ENCODE data around the gene RABAC1. TPM values are rescaled to one million over a fixed set of nuclear protein-coding genes. Genes with fewer than 3 reads are reported as not detected.
A peak's percentile ranks its signal among the peaks of the same experiment; 100 is the strongest.
"Not testable (repeated sequence)": the region's sequence is repeated elsewhere in the genome, so short reads cannot be mapped to it uniquely, and the experiment has no call there.

Gene RABAC1
- total and polyA plus RNA-seq, 2 experiments from 2014 or later, result 151 to 206 TPM

DNA sequence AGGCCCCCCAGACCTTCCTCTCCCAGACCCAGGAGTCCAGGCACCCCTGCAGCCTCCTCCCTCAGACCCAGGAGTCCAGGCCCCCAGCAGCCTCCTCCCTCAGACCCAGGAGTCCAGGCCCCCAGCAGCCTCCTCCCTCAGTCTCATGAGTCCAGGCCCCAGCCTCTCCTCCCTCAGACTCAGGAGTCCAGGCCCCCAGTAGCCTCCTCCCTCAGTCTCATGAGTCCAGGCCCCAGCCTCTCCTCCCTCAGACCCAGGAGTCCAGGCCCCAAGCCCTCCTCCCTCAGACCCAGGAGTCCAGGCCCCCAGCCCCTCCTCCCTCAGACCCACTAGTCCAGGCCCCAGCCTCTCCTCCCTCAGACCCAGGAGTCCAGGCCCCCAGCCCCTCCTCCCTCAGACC, 19.9 kb downstream of the RABAC1 start:
- H3K9me3 Mint-ChIP-seq; H2AFZ ChIP-seq; H3K27ac Mint-ChIP-seq; H3K79me2 ChIP-seq (replicated peaks; ENCODE audit: insufficient read depth); H3K36me3 ChIP-seq (ENCODE audit: insufficient read depth); H3K27ac ChIP-seq (ENCODE audit: low read depth); H3K4me2 ChIP-seq; H3F3A ChIP-seq (replicated peaks; ENCODE audit: low read depth); H3K36me3 Mint-ChIP-seq (ENCODE audit: low read depth); ATAC-seq; H3K4me3 Mint-ChIP-seq; H3K9me2 ChIP-seq (ENCODE audit: insufficient read depth); DNase-seq (ENCODE audit: low spot score); H3K4me3 ChIP-seq; H3K4me1 ChIP-seq (ENCODE audit: insufficient read depth); H4K20me1 ChIP-seq (replicated peaks; ENCODE audit: insufficient read depth): not testable (repeated sequence)
- peaks cover 78% of the 10 kb centered on the region for H3K27me3 ChIP-seq (ENCODE audit: insufficient read depth)
- H3K27me3 Mint-ChIP-seq (ENCODE audit: insufficient read depth, low read depth, poor library complexity), result peaks cover 39% of the 10 kb centered on the region
- H3K4me1 Mint-ChIP-seq, result peaks cover 15% of the 10 kb centered on the region

DNA sequence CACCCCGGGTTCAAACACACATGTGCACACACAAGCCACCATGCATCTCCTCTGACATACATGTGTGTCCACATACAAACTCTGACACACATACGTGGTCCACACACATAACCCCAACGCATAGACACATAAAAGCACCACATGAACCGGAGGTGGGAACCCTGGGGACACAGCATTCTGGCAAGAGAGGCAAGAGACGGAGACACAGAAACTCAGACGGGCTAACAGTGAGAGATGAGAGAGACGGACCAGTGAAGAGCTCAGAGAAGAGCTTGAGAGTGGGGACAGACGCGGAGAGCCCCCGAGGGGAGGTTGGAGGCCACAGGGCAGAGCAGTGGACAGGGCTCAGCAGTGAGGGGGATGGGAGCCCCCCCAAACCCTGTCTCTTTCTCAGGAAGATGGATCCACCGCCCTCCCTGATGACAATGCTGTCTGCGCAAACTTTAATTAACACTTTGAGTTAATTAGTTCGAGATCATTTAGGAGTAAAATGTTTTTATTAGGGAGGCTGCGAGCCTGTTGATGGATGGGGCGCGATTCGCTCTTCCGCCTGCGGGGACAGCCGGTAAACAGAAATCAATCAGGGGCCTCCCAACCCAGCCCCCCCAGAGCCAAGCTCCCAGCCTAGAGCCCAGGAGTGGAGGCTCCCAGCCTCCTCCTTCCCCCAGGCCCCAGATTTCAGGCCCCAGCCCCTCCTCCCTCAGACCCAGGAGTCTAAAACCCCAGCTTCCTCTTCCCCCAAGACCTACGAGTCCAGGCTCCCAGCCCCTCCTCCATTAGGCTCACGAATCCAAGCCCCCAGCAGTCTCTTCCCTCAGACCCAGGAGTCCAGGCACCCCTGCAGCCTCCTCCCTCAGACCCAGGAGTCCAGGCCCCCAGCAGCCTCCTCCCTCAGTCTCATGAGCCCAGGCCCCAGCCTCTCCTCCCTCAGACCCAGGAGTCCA, 21.3 kb downstream of the RABAC1 start:
- Histone ChIP-seq H3K4me1 (ENCODE audit: insufficient read depth) (peaks cover 5% of the 10 kb centered on the region; the same call in 1 of the 2 replicates), H3K9me2 (ENCODE audit: insufficient read depth) (no peaks in the 10 kb centered on the region), H2AFZ (no peak overlapping the region), H3K4me2 (no peak overlapping the region), H4K20me1 (replicated peaks; ENCODE audit: insufficient read depth) (peaks cover 4% of the 10 kb centered on the region; the same call in 1 of the 2 replicates), H3K79me2 (replicated peaks; ENCODE audit: insufficient read depth) (no peaks in the 10 kb centered on the region), H3K4me3 (no peak overlapping the region), H3F3A (replicated peaks; ENCODE audit: low read depth) (peaks cover 4% of the 10 kb centered on the region; the same call in 1 of the 2 replicates), H3K36me3 (ENCODE audit: insufficient read depth) (no peaks in the 10 kb centered on the region), H3K27ac (ENCODE audit: low read depth) (no peak overlapping the region), H3K27me3 (ENCODE audit: insufficient read depth) (peaks cover 86% of the 10 kb centered on the region)
- Mint-ChIP-seq H3K4me1 (peaks cover 19% of the 10 kb centered on the region), H3K36me3 (ENCODE audit: low read depth) (peaks cover 3% of the 10 kb centered on the region; the same call in 1 of the 3 replicates), H3K9me3 (peaks cover 6% of the 10 kb centered on the region; the same call in 2 of the 3 replicates), H3K27ac (no peak overlapping the region), H3K27me3 (ENCODE audit: insufficient read depth, low read depth, poor library complexity) (peaks cover 53% of the 10 kb centered on the region), H3K4me3 (peak overlapping the region; percentile 45; the same call in 2 of the 3 replicates)
- no peak for ATAC-seq
- peak; percentile 49 for DNase-seq (ENCODE audit: low spot score)
- TF ChIP-seq, protein P1, sequence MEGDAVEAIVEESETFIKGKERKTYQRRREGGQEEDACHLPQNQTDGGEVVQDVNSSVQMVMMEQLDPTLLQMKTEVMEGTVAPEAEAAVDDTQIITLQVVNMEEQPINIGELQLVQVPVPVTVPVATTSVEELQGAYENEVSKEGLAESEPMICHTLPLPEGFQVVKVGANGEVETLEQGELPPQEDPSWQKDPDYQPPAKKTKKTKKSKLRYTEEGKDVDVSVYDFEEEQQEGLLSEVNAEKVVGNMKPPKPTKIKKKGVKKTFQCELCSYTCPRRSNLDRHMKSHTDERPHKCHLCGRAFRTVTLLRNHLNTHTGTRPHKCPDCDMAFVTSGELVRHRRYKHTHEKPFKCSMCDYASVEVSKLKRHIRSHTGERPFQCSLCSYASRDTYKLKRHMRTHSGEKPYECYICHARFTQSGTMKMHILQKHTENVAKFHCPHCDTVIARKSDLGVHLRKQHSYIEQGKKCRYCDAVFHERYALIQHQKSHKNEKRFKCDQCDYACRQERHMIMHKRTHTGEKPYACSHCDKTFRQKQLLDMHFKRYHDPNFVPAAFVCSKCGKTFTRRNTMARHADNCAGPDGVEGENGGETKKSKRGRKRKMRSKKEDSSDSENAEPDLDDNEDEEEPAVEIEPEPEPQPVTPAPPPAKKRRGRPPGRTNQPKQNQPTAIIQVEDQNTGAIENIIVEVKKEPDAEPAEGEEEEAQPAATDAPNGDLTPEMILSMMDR (conservative IDR thresholded peaks at IDR 0.05; ENCODE audit: low read depth in 2 of 2), result peak in 1 of 2 experiments; percentile 21; a peak in 2 of 4 replicates
- TF ChIP-seq EZH2 (IDR thresholded peaks at IDR 0.05; ENCODE audit: low read depth, unreplicated experiment) (peak; percentile 8), EZH2phosphoT487 (IDR thresholded peaks at IDR 0.05; ENCODE audit: unreplicated experiment) (no peak)

- no peak overlapping the region for H2AFZ ChIP-seq
- no peak overlapping the region for H3K4me3 ChIP-seq
- H3K4me1 ChIP-seq (ENCODE audit: insufficient read depth), result peaks cover 7% of the 10 kb centered on the region
- Mint-ChIP-seq H3K4me3 (no peak overlapping the region), H3K4me1 (peaks cover 23% of the 10 kb centered on the region), H3K9me3 (peaks cover 4% of the 10 kb centered on the region; the same call in 1 of the 3 replicates), H3K27me3 (ENCODE audit: insufficient read depth, low read depth, poor library complexity) (peaks cover 61% of the 10 kb centered on the region), H3K36me3 (ENCODE audit: low read depth) (peaks cover 3% of the 10 kb centered on the region; the same call in 1 of the 3 replicates), H3K27ac (no peak overlapping the region)
- peaks cover 88% of the 10 kb centered on the region for H3K27me3 ChIP-seq (ENCODE audit: insufficient read depth)
- H3F3A ChIP-seq (replicated peaks; ENCODE audit: low read depth), result peaks cover 4% of the 10 kb centered on the region
- H3K36me3 ChIP-seq (ENCODE audit: insufficient read depth), result no peaks in the 10 kb centered on the region
- H3K4me2 ChIP-seq, result no peak overlapping the region
- no peaks in the 10 kb centered on the region for H3K9me2 ChIP-seq (ENCODE audit: insufficient read depth)
- peak; percentile 1 for DNase-seq (ENCODE audit: low spot score)
- no peak for ATAC-seq
- peaks cover 6% of the 10 kb centered on the region; the same call in 1 of the 2 replicates for H4K20me1 ChIP-seq (replicated peaks; ENCODE audit: insufficient read depth)
- H3K27ac ChIP-seq (ENCODE audit: low read depth), result no peak overlapping the region
- no peaks in the 10 kb centered on the region for H3K79me2 ChIP-seq (replicated peaks; ENCODE audit: insufficient read depth)
- TF ChIP-seq, protein P2, sequence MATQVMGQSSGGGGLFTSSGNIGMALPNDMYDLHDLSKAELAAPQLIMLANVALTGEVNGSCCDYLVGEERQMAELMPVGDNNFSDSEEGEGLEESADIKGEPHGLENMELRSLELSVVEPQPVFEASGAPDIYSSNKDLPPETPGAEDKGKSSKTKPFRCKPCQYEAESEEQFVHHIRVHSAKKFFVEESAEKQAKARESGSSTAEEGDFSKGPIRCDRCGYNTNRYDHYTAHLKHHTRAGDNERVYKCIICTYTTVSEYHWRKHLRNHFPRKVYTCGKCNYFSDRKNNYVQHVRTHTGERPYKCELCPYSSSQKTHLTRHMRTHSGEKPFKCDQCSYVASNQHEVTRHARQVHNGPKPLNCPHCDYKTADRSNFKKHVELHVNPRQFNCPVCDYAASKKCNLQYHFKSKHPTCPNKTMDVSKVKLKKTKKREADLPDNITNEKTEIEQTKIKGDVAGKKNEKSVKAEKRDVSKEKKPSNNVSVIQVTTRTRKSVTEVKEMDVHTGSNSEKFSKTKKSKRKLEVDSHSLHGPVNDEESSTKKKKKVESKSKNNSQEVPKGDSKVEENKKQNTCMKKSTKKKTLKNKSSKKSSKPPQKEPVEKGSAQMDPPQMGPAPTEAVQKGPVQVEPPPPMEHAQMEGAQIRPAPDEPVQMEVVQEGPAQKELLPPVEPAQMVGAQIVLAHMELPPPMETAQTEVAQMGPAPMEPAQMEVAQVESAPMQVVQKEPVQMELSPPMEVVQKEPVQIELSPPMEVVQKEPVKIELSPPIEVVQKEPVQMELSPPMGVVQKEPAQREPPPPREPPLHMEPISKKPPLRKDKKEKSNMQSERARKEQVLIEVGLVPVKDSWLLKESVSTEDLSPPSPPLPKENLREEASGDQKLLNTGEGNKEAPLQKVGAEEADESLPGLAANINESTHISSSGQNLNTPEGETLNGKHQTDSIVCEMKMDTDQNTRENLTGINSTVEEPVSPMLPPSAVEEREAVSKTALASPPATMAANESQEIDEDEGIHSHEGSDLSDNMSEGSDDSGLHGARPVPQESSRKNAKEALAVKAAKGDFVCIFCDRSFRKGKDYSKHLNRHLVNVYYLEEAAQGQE (IDR thresholded peaks at IDR 0.05; ENCODE audit: unreplicated experiment), result no peak
- TF ChIP-seq JUNB (IDR thresholded peaks at IDR 0.05; ENCODE audit: unreplicated experiment), result no peak
- no peak for TF ChIP-seq CREB1 (CRISPR knock-in tag; IDR thresholded peaks at IDR 0.05; ENCODE audit: low read depth)
- TF ChIP-seq POLR2AphosphoS5 (IDR thresholded peaks at IDR 0.05; ENCODE audit: low read depth), result no peak
- TF ChIP-seq ETS1 (IDR thresholded peaks at IDR 0.05), result no peak
- TF ChIP-seq ZNF114 (CRISPR knock-in tag; IDR thresholded peaks at IDR 0.05), result no peak
Measured at GRCh38 chr19:41936961-41937360, 22.2 kb downstream of the RABAC1 start.
